ENCODE results near the gene UACA.

- no peak for TF ChIP-seq NCOA6 (IDR thresholded peaks at IDR 0.05)
- no peak for TF ChIP-seq POLR2AphosphoS5 (IDR thresholded peaks at IDR 0.05; ENCODE audit: control insufficient read depth, insufficient read depth, low read depth, low read length)
- no peak for TF ChIP-seq PREB (CRISPR knock-in tag; IDR thresholded peaks at IDR 0.05)
- no peak for TF ChIP-seq ZNF511 (CRISPR knock-in tag; IDR thresholded peaks at IDR 0.05)
- TF ChIP-seq SP1 (CRISPR knock-in tag; IDR thresholded peaks at IDR 0.05), result no peak
- TF ChIP-seq ARID2 (IDR thresholded peaks at IDR 0.05), result no peak
These were observed 782 bp upstream of the UACA start for GRCh38 chr15:70763950-70764730.

Data from K562 (cell line).